ENCODE results near the gene AP4E1. TPM values are rescaled to one million over a fixed set of nuclear protein-coding genes. Genes with fewer than 3 reads are reported as not detected.
"Not testable (repeated sequence)": the region's sequence is repeated elsewhere in the genome, so short reads cannot be mapped to it uniquely, and the experiment has no call there.

AP4E1 gene
- total RNA-seq, result 8.0 TPM

DNA sequence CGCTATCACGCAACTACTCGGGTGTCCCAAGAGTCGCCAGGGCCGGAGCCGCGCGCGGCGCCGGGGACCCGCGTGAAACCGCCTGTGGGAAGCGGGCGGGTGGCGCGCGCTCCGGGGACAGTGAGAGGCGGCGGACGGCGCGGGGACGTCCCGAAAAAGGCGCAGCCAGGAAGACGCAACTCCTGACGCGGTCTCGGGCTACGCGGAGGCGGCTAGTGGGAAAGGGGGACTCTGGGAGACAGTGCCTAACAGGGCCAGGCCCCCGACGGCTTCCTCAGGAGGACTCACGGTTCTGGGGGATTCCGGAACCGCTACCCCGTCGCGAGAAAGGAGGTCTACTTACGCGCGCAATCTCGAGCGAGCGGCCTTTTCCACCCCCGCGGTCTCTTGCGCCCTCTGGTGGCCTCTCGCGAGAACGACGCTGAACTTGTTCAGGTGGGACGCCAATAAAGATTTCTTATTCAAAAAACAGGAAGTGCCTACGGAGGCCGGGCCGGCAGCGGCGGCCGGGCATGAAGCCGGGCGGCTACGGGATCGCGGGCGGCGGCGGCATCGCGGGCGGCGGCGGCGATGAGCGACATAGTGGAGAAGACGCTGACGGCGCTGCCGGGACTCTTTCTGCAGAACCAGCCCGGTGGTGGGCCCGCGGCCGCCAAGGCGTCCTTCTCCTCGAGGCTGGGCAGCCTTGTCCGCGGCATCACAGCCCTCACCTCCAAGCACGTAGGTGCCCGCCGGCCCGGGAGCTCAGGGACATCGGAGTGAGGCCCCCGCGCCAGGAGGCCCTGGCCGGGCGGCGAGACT is at the start of gene AP4E1:
Gene AP4E1, plus strand, starts transcription at position 475 of the 801 bp plus-strand sequence. Its CDS starts 96 bp downstream, at position 571.
- ATAC-seq, result peak; percentile 90

DNA sequence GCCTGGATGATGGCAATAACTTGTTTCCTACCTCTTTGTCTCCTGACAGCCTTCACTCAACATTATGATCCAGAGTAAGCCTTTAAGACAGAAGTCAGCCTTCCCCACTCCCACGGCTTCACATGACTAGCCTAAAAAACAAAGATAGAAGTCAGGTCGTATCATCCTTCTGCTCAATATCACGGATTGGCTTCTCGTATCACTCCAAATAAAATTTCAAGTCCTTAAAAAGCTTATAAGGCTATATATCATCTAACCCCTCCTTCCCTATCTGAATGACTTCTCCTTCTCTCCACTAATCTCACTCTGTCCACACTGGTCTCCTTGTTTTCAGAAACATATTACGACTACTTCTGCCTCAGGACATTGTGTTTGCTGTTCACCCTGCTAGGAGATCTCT is 47.7 kb upstream of the AP4E1 start:
- ATAC-seq, result no peak

DNA sequence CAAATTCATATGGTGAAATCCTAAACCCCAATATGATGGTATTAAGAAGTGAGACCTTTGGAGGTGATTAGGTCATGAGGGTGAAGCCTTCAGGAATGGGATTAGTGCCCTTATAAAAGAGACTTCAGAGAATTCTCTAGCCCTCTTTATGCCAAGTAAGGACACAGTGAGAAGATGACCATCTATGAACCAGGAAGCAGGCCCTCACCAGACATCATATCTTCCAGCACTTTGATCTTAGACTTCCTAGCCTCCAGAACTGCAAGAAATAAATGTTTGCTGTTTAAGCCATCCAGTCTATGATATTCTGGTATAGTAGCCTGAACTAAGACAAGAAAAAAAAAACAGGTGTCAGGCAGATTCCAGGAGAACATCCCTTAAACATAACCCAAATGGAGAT is 45.9 kb upstream of the AP4E1 start:
- no peak for ATAC-seq

DNA sequence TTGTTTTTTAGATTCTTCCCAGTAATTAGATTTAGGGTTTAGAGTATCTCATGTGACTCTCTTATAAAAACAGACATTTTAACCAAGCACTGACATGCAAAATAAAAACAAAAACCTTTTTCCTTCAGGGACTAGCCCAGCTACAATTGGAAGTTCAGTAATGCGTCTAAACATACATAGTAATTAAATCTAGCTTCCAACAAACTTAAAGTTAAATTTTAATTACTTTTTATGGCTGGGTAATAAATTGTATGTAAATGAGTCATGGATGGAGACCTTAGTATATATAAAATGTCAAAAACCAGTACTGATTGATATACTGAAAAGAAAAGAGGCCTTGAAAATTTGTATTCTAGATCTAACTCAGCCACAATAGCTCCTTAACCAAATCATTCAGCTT is 43.6 kb upstream of the AP4E1 start:
- ATAC-seq, result no peak

GRCh38 chr15:50865515-50866353 is 42.7 kb upstream of the AP4E1 start:
- no peak for ATAC-seq

GRCh38 chr15:50871832-50872231 is 36.7 kb upstream of the AP4E1 start:
- no peak for ATAC-seq

GRCh38 chr15:50872832-50873426 is 35.6 kb upstream of the AP4E1 start:
- ATAC-seq, result no peak

GRCh38 chr15:50873935-50874361 is 34.5 kb upstream of the AP4E1 start:
- ATAC-seq, result no peak

DNA sequence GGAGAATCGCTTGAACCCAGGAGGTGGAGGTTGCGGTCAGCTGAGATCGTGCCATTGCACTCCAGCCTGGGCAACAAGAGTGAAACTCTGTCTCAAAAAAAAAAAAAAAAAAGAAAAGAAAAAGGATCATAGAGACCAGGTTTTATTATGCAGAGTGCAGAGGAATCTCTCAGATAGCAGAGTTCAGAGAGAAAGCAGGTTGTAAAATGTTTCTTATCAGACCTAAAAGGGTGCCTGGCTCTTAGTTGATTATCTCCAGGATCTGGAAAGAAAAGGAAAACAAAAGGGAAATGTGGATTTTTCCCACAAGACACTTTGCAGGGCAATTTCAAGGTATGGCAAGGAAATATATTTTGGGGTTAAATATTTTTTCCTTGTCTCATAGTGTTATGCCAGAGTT is 33.2 kb upstream of the AP4E1 start:
- not testable (repeated sequence) for ATAC-seq

DNA sequence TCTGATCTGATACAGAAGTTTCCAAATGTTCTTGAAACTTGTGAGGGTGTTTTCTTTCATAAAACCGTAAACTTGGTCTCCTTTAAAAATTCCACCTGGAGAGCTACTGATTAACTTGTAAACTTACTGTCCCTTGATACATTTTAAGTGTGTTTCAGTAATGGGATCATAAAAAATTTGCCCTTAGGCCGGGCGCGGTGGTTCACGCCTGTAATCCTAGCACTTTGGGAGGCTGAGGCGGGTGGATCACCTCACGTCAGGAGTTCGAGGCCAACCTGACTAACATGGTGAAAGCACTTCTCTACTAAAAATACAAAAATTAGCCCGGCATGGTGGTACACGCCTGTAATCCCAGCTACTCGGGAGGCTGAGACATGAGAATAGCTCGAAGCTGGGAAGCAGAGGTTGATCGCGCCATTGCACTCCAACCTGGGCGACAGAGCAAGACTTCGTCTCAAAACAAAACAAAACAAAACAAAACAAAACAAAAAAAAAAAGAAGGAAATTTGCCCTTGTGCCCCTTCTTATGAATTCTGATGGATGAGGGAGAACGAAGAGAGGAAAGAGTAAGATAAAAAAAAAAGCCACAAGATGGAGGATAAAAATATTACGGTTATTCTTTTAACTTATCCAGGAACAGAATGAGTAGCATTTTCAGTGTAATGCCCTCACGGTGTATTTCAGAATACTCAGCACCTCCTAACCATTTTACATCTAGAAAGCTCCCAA is 32.1 kb upstream of the AP4E1 start:
- ATAC-seq, result no peak

DNA sequence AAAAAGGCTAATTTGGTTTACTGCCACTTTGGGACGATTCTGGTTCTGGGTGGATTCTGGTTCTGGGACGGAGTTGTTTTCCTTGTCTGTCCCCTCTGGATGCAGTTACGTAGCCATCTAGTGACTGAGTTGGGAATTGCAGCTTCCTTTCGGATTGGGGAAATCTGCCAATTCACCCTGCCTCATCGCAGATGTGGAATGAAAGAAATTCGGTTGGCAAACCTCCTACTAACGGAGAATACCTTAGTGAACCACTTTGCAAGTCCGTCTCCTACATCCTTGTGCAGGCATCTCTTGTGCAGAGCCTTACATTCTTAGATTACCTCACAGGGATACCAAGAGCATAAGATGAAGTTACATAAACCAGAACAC is 31.5 kb upstream of the AP4E1 start:
- ATAC-seq, result peak; percentile 73

DNA sequence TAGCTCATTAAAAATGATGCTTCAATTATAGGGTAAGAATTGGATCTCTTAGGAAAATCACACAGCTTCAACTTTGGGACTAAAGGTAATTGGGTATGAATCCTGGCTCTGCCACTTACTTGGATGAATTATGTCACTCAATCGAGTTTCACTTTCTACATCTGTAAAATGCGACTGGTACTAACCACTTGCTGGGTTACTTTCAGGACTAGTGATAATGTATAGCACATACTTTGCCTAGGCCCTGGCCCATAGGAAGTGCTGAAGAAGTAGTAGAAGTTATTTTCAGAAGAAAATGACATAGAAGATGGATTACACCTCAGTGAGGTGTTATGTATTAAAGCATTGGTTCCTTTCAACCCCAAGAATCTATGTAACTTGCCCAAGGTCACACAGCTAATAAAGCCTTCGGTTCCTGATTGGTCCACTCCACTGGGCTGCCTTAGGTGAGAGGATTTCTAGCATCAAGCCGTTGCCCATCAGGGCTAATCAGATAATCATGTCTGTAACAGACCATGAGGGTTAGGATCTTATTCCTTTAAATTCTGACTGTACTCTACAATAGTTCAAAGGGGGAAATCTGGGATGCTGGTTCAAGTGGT is 29.4 kb upstream of the AP4E1 start:
- ATAC-seq, result no peak

GRCh38 chr15:50880206-50880605 is 28.3 kb upstream of the AP4E1 start:
- ATAC-seq, result no peak

- ATAC-seq, result no peak
Observed at GRCh38 chr15:50880651-50881114, 27.8 kb upstream of the AP4E1 start.

GRCh38 chr15:50881121-50882048 is 27.1 kb upstream of the AP4E1 start:
- no peak for ATAC-seq

GRCh38 chr15:50883903-50884302 is 24.6 kb upstream of the AP4E1 start:
- peak; percentile 21 for ATAC-seq

GRCh38 chr15:50884540-50884939 is 23.9 kb upstream of the AP4E1 start:
- ATAC-seq, result peak; percentile 57

- no peak for ATAC-seq
Observed at GRCh38 chr15:50886139-50886467, 22.4 kb upstream of the AP4E1 start.

- no peak for ATAC-seq
Observed at GRCh38 chr15:50886611-50887345, 21.7 kb upstream of the AP4E1 start.

DNA sequence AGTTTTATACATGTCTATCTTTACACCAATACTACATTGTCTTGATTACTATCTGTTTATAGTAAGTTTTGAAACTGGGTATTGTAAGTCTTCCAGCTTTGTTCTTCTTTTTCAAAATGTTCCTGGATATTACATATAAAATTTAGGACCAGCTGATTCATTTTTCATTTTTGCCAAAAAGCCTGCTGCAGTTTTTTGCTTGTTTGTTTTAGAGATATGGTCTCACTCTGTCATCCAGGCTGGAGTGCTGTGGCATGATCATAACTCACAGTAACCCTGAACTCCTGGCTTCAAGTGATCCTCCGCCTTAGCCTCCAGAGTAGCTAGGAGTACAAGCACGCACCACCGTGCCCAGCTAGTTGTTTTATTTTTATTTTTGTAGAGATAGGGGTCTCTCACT is 20.4 kb upstream of the AP4E1 start:
- no peak for ATAC-seq
